Measurements from ENCODE around the gene SLC6A11. TPM values are rescaled to one million over a fixed set of nuclear protein-coding genes. Genes with fewer than 3 reads are reported as not detected.

SLC6A11 gene
- total and polyA plus RNA-seq, 2 of the 13 experiments (the other 11 are each of a cell fraction or from before 2014, with no cell fraction given) = 17.9 to 34.5 TPM

- TF ChIP-seq ZNF430 (CRISPR knock-in tag; IDR thresholded peaks at IDR 0.05) = no peak
- TF ChIP-seq KAT7 (CRISPR knock-in tag; IDR thresholded peaks at IDR 0.05; ENCODE audit: borderline replicate concordance) = no peak
- TF ChIP-seq, protein P1, sequence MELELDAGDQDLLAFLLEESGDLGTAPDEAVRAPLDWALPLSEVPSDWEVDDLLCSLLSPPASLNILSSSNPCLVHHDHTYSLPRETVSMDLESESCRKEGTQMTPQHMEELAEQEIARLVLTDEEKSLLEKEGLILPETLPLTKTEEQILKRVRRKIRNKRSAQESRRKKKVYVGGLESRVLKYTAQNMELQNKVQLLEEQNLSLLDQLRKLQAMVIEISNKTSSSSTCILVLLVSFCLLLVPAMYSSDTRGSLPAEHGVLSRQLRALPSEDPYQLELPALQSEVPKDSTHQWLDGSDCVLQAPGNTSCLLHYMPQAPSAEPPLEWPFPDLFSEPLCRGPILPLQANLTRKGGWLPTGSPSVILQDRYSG (CRISPR knock-in tag; IDR thresholded peaks at IDR 0.05) = no peak
- TF ChIP-seq HOXA7 (CRISPR knock-in tag; IDR thresholded peaks at IDR 0.05) = no peak
- TF ChIP-seq ZNF230 (CRISPR knock-in tag; IDR thresholded peaks at IDR 0.05) = no peak
- no peak for TF ChIP-seq ZNF18 (CRISPR knock-in tag; IDR thresholded peaks at IDR 0.05; ENCODE audit: insufficient replicate concordance)
Observed at GRCh38 chr3:10981031-10981430, 165.0 kb downstream of the SLC6A11 start (continued).

GRCh38 chr3:10981961-10982360 is 165.9 kb downstream of the SLC6A11 start:
- in situ Hi-C loops (cut with HindIII; ENCODE audit: extremely low pct_ligation_motif_present, low pct_unique_long_range_greater_than_20kb) (no loop called here), intact Hi-C loops (cut with micrococcal nuclease; ENCODE audit: unreplicated experiment) (no loop called here)
- H3K4me3 ChIP-seq (replicated peaks in 1 of 3; ENCODE audit: insufficient read depth in 1 of 3, low read depth in 2 of 3, low read length in 3 of 3) = no peak overlapping the region
- CTCF ChIA-PET (ENCODE audit: low intra/inter-chr PET ratio, low total read pairs) = no interaction called here
- H4K20me1 ChIP-seq (ENCODE audit: insufficient read depth, low read length) = no peaks in the 10 kb centered on the region
- ATAC-seq = no peak
- POLR2A ChIA-PET = no interaction called here
- H3K9me3 ChIP-seq (ENCODE audit: low read length) = no peaks in the 10 kb centered on the region
- DNase-seq (ENCODE audit: low spot score) = no peak
- no peak for FAIRE-seq
- no peak overlapping the region for H3K4me2 ChIP-seq (ENCODE audit: low read depth, low read length)
- H3K4me1 ChIP-seq (ENCODE audit: insufficient read depth, low read length) = peaks cover 28% of the 10 kb centered on the region
- H3K9ac ChIP-seq (ENCODE audit: insufficient read depth, low read depth, low read length) = no peak overlapping the region
- H3K79me2 ChIP-seq (ENCODE audit: insufficient read depth, low read length) = no peaks in the 10 kb centered on the region
- TF ChIP-seq ZNF326 (CRISPR knock-in tag; IDR thresholded peaks at IDR 0.05; ENCODE audit: borderline replicate concordance) (no peak), ZFP62 (CRISPR knock-in tag; IDR thresholded peaks at IDR 0.05) (no peak), ZBTB37 (CRISPR knock-in tag; IDR thresholded peaks at IDR 0.05) (no peak), TP53 (CRISPR knock-in tag; conservative IDR thresholded peaks at IDR 0.05) (no peak), RBAK (CRISPR knock-in tag; IDR thresholded peaks at IDR 0.05) (no peak), REXO4 (CRISPR knock-in tag; IDR thresholded peaks at IDR 0.05; ENCODE audit: borderline replicate concordance) (no peak), SNAI1 (CRISPR knock-in tag; IDR thresholded peaks at IDR 0.05; ENCODE audit: borderline replicate concordance) (no peak), AGO1 (IDR thresholded peaks at IDR 0.05; ENCODE audit: low read depth, low read length, poor library complexity, severe bottlenecking) (no peak), ZNF543 (CRISPR knock-in tag; IDR thresholded peaks at IDR 0.05) (no peak)
- H3K27me3 ChIP-seq (ENCODE audit: control insufficient read depth in 1 of 2, insufficient read depth in 2 of 2, low read length in 2 of 2) = 0 out of 5 replicates have a peak, but pooled peaks cover 0 to 3% of the 10 kb centered on the region in 2 experiments
- BruUV-seq (replicated peaks) = no TSS peak
- 20% methylated on average over 5 of the region's 5 CpGs for WGBS (ENCODE audit: low lambda C conversion rate)
- no peak overlapping the region for H3K27ac ChIP-seq (ENCODE audit: extremely low read length, insufficient read depth, low read length)
- no peak overlapping the region for H2AFZ ChIP-seq (ENCODE audit: low read length)
- H3K36me3 ChIP-seq (replicated peaks in 1 of 2; ENCODE audit: control insufficient read depth in 1 of 2, insufficient read depth in 2 of 2, low read length in 2 of 2) = no peaks in the 10 kb centered on the region

Data from HepG2 (cell line).